HG02973 (cell line): ENCODE measurements around the gene CHSY3.

Experiments used
- ATAC-seq: cut with Tn5 transposase; IDR thresholded peaks from one replicate; pipeline ENCODE4 v1.9.1; 2021; ENCODE audit warnings: moderate library complexity; ENCODE audit not compliant: unreplicated experiment

Gene CHSY3

DNA sequence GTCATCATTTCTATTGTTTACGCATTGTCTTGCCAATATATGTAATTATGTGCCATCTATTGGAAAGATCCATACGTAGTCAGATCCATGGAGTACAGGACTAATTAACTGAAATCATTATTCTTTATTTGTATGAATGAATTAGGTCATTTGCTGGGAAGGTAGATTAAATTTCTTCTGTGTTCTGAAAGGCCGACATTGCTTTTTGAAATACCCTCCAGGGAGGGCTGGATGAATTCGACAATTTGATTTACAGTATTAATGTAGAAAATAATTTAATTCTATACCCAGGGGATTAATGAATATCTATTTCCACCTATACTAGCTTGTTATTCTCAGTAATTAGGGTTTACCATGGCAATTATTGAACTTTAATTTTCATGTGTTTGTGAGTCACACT, 117.6 kb downstream of the CHSY3 start:
- ATAC-seq: no peak

DNA sequence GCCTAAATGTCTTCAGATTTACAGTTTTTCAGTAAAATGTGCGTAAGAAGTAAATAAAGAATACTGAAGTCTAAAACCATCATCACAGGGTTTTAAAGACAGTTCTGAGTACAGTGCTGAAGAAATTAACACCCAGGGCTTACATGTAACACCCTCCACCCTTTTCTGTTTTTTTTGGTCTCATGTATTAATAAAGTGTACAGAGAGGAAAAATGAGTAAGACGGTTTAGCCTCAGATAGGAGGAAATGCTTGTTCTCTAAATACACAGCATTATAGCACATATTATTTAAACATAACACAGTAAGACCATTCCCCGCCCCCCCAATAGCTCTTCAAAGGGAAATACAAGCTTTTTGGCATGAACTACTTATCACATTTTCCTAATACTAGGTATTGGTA, 119.3 kb downstream of the CHSY3 start:
- ATAC-seq: no peak

GRCh38 chr5:130024006-130024405, 119.7 kb downstream of the CHSY3 start:
- no peak for ATAC-seq

DNA sequence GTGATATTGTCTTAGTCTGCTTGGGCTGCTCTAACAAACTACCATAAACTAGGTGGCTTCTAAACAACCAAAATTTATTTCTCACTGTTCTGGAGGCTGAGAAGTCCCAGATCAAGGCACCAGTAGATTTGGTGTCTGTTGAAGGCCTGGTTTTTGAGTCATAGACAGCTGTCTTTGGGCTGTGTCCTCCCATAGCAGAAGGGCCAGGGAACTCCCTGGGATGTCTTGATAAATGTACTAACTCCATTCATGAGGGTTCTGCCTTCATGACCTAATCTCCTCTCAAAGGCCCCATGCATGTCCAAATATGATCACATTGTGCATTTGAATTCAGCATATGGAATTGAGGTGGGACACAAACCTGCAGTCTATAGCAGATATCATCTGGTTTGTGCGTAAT, 121.2 kb downstream of the CHSY3 start:
- no peak for ATAC-seq

DNA sequence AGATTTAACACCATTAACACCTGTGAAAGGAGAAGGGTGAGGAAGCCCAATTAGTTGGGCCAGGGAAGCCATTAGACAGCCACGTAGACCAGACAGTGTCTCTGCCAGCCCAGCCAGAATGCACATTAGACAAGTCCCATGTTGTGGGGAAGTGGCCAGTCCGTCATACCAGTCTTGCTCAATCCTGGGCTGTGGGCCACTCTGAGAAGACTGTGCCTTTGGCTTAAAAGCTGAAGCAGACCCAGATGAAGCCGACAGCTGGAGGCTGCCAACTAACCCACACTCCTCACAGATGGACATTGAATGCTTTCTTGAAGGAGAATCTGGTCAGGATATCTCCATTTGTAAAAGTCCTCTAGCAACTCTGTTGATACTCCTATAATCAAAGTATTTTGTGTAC, 128.5 kb downstream of the CHSY3 start:
- no peak for ATAC-seq

GRCh38 chr5:130034566-130035210, 130.4 kb downstream of the CHSY3 start:
- no peak for ATAC-seq

- ATAC-seq: no peak
Measured at GRCh38 chr5:130035388-130035787, 131.1 kb downstream of the CHSY3 start.

GRCh38 chr5:130037905-130038304, 133.6 kb downstream of the CHSY3 start:
- ATAC-seq: no peak

- no peak for ATAC-seq
Measured at GRCh38 chr5:130043834-130044233, 139.6 kb downstream of the CHSY3 start.

- ATAC-seq: no peak
Measured at GRCh38 chr5:130045334-130045733, 141.1 kb downstream of the CHSY3 start.

- no peak for ATAC-seq
Measured at GRCh38 chr5:130050585-130050984, 146.3 kb downstream of the CHSY3 start.

DNA sequence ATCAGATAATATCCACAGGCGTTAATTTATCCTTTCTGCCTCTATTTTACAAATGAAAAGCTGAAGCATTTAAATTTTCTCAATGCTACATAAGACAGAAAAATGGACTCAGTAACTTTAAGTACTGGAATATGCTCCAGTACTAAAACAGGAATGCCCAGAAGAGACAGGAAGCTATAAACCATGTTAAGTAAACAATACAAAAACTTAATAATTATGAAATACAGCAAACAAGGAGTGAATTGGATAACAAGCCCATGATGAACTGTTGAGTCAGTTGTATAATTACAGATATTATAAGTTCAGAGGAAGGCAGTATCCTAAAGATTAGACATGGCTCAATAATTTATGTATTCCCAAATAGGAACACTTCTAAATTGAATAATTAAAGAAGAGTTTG, 148.5 kb downstream of the CHSY3 start:
- no peak for ATAC-seq

DNA sequence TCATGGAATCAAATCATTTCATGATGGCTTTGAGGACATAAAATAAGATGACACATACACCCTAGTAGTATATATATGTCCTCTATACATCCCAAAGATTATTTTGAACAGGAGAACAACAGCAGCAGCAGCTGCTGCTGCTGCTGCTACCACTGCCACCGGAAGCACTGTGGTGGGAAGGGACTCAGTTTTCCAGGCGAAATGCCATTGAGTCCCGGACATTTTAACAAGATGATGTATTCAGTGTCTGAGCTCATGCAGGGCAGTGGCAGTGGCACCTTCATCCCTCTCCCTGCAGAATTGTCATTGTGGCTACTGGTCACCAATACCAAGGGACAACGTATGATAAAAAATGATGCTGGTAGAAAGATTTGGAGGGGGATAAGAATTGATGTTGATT, 151.3 kb downstream of the CHSY3 start:
- no peak for ATAC-seq

DNA sequence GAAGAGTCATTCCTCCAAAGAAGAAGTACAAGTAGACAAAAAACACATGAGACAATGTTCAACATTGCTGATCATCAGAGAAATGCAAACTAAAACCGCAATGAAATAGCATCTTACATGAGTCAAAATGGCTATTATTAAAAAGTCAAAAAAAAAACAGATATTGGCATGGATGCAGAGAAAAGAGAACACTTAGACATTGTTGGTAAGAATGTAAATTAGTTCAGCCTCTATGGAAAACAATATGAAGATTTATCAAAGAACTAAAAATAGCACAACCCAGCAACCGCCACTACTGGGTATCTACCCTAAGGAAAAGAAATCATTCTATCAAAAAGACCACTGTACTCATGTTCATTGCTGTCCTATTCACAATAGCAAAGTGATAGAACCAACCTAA, 157.5 kb downstream of the CHSY3 start:
- ATAC-seq: no peak

DNA sequence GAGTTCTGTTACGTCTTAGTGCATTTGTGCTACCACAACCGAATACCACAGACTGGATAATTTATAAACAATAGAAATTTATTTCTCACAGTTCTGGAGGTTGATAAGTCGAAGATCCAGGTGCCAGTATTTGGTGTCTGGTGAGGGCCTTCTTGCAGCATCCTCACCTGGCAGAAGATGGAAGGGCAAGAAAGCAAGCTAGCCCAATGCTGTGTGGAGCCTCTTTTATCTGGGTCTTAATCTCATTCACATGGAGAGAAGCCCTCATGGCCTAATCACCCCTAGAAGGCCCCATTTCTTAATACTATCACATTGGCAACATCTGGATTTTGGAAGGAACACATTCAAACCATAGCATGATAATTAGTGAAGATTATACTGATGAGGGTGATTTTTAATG, 159.3 kb downstream of the CHSY3 start:
- ATAC-seq: no peak

DNA sequence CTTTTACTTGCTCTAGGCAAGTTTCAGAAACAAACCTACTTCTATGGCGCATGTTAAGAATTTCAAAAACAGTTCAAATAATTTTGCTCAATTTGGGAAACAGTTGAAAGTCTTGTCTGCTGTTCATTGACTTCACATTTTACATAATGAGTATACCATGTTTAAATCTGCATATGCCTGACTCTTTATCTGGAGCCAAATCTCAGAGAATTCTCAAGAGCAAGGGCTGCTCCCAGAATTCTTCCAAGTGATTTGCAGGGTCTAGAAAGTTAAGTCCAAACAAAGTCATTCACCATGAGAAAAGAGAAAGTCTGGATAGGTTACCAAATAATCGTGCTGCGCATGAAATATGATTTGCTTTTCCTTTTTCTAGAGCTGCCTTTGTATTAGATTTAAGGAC, 160.2 kb downstream of the CHSY3 start:
- ATAC-seq: no peak

GRCh38 chr5:130065617-130066016, 161.4 kb downstream of the CHSY3 start:
- ATAC-seq: no peak

- no peak for ATAC-seq
Measured at GRCh38 chr5:130066644-130067043, 162.4 kb downstream of the CHSY3 start.

DNA sequence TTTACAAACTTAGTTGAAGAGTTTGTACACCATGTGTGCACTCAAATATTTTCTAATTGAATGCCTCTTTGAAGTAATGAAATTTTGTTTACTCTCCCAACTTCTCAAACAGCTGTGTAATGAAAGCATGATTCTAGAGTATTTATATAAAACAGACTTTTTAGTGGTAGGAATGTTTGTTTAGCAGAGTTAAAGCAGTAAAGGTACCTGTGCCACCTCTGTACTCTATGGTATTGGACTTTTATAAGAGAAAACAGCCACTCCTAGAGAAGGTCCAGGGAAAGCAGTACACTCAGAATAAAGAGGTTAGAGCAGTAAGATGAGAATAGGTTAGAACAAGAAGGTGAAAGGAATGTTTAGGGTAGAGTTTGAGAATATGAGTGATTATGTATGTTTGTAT, 163.1 kb downstream of the CHSY3 start:
- ATAC-seq: no peak

DNA sequence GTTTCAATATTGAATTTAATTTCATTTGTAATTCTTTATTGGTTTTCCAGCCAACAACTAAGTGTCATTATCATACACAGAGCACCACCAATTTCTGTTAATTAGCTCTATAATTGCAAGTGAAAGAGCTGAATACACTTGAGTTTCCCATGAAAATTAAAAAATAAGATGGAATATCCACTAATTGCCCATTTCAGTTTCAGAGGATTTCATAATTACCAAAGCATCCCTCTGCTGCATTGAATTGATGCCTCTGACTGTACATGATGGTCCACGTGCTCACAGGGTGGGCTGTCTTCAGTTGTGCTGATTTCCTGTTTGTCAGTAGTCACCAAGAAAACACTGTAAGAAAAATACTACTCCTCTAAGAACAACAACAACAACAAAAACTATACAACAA, 163.8 kb downstream of the CHSY3 start:
- no peak for ATAC-seq

DNA sequence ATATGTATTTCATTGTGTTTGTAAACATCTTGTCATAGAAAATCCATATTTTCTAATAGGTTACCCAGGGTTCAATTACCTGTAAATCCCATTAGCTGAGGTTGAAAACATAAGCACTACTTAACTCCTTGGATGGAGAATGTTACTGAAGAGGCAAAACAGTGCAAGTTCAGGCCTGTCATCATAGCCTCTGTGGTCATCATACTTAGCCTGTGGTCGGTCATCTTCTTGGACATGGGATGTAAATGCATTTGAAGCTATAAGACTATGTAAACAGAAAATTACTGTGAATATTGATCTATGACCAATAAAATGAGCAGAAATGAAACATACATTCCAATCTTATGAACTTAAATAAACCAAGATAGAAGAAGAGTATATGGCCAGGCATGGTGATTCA, 164.7 kb downstream of the CHSY3 start:
- no peak for ATAC-seq

DNA sequence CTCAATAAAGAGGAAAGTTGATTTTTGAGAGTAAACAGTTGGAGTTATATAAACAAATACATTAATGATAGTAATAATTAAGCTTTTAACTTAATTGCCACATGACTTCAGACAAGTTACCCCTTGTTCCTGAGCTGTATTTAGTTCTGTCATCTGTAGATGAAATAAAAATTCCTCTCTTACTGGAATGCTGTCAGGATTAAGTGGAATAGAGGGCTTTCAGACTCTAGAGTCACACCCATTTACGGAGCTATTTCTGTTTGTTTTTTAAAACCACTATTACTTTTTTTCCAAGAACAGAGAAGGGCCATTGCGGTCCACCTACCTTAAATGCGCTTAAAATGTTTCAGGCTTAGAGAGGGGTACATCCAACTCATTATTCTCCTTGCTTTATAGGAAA, 170.6 kb downstream of the CHSY3 start:
- no peak for ATAC-seq

DNA sequence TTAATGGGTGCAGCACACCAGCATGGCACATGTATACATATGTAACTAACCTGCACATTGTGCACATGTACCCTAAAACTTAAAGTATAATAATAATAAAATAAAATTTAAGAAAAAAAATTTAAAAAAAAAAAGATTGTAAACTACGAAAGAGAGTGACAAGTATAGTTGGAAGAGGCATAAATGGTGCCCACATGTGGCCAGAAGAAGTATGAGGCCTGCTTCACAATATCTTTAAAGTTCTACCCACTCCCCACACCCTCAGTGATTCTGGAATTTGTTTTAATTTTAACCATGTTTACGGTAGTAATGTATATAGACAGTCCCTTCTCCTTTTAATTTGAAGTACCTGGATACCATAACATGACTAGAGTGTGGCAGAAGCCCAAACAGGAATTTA, 172.7 kb downstream of the CHSY3 start:
- ATAC-seq: no peak

GRCh38 chr5:130078661-130079060, 174.4 kb downstream of the CHSY3 start:
- ATAC-seq: no peak
